Aorta (tissue), 5 donors: Measurements from ENCODE around the gene G6PC1. TPM values are rescaled to one million over a fixed set of nuclear protein-coding genes. Genes with fewer than 3 reads are reported as not detected.
"Not testable (repeated sequence)": the region's sequence is repeated elsewhere in the genome, so short reads cannot be mapped to it uniquely, and the experiment has no call there.

ENCODE experiments used
- ATAC-seq: fragments of 200-7000 bp; cut with Tn5 transposase; one replicate; pipeline ENCODE4 v1.9.1; 2022; ENCODE audit warnings: moderate library complexity; ENCODE audit not compliant: low FRiP score
- DNase-seq, 2 donors: peaks; one replicate each; pipeline ENCODE4 v3.0.0-alpha.2; 2020
- H3K27ac ChIP-seq, 2 donors: one replicate each; pipeline ENCODE4 v1.5.1; 2013; ENCODE audit warnings: low read length in 2 of 2, mild to moderate bottlenecking in 2 of 2, moderate library complexity in 2 of 2, control low read depth in 1 of 2, inconsistent platforms in 1 of 2, low read depth in 1 of 2
- H3K27me3 ChIP-seq, 2 donors: one replicate each; pipeline ENCODE4 v1.6.1; 2013; ENCODE audit warnings: control low read depth in 1 of 2, low read length in 1 of 2, mild to moderate bottlenecking in 1 of 2, moderate library complexity in 1 of 2; ENCODE audit not compliant: insufficient read depth in 2 of 2, control insufficient read depth in 1 of 2
- H3K36me3 ChIP-seq, 2 donors: one replicate each; pipeline ENCODE4 v1.6.1; 2013; ENCODE audit warnings: control low read depth in 1 of 2, low read length in 1 of 2, mild to moderate bottlenecking in 1 of 2; ENCODE audit not compliant: insufficient read depth in 2 of 2, control insufficient read depth in 1 of 2
- H3K4me1 ChIP-seq, 2 donors: one replicate each; pipeline ENCODE4 v1.6.1; 2013; ENCODE audit warnings: low read length in 2 of 2, control low read depth in 1 of 2, mild to moderate bottlenecking in 1 of 2, moderate library complexity in 1 of 2; ENCODE audit not compliant: insufficient read depth in 2 of 2, control insufficient read depth in 1 of 2
- H3K4me3 ChIP-seq, 2 donors: one replicate each; pipeline ENCODE4 v1.5.1; 2013; ENCODE audit warnings: low read length in 2 of 2, control low read depth in 1 of 2, mild to moderate bottlenecking in 1 of 2
- H3K9me3 ChIP-seq: one replicate; pipeline ENCODE4 v1.6.1; 2013; ENCODE audit warnings: mild to moderate bottlenecking, low read length; ENCODE audit not compliant: control insufficient read depth
- WGBS, 2 donors: extraction: QIAGEN DNeasy Blood & Tissue Kit; methylation state at CpG; one replicate each; pipeline ENCODE4 v1.1.7; 2013; 5-methylcytosine and 5-hydroxymethylcytosine counted together
- intact Hi-C, 2 donors: fragments of 100-400 bp; cut with DNase I; formaldehyde crosslinking; loops; one replicate each; pipeline versions ENCODE4 v1.14.2 to v1.15.0; 2022
- polyA plus RNA-seq, 2 donors: library from polyadenylated mRNA; stranded (reverse); fragments of 200-250 nt; gene quantifications; one replicate each; pipeline ENCODE4 v1.2.3, GENCODE V29; 2013
- total RNA-seq, 2 donors: library from RNA; stranded (reverse); fragmentation: NEBNext Ultra II Directional; extraction: Animal tissue kit (Norgen Biotek cat#: 25700); gene quantifications; one replicate each; pipeline ENCODE4 v1.2.1, GENCODE V29; 2021
- donor health status: healthy with polysubstance abuse.
- donor health status: Bipolar disorder and iron deficiency.
- donor health status: DM: no; HTN: no; CAD: no.
- donor health status: DM: no; HTN: no; CAD: no.
- donor health status: DM: yes; HTN: yes; CAD: no.

The G6PC1 gene
- total and polyA plus RNA-seq, 4 donors = 3.0 TPM; not detected in 3

GRCh38 chr17:42919522-42920077 lies 19.0 kb downstream of the G6PC1 start:
- WGBS, 2 donors = 92 to 95% methylated on average over 10 of the region's 10 CpGs
- intact Hi-C loops, H3K27ac ChIP-seq, H3K4me1 ChIP-seq, ATAC-seq, H3K36me3 ChIP-seq, DNase-seq, H3K9me3 ChIP-seq, H3K27me3 ChIP-seq, H3K4me3 ChIP-seq: not testable (repeated sequence)

GRCh38 chr17:42920106-42920900 lies 19.7 kb downstream of the G6PC1 start:
- Histone ChIP-seq H3K9me3 (no peaks in the 10 kb centered on the region), H3K27me3 (no peaks in the 10 kb centered on the region), H3K27ac (no peak overlapping the region), H3K4me1 (peaks cover 3% of the 10 kb centered on the region in 2 donors), H3K36me3 (no peaks in the 10 kb centered on the region), H3K4me3 (no peak overlapping the region)
- intact Hi-C loops = no loop called here
- WGBS, 2 donors = 90% methylated on average over 10 of the region's 10 CpGs
- ATAC-seq = no peak
- no peak for DNase-seq

DNA sequence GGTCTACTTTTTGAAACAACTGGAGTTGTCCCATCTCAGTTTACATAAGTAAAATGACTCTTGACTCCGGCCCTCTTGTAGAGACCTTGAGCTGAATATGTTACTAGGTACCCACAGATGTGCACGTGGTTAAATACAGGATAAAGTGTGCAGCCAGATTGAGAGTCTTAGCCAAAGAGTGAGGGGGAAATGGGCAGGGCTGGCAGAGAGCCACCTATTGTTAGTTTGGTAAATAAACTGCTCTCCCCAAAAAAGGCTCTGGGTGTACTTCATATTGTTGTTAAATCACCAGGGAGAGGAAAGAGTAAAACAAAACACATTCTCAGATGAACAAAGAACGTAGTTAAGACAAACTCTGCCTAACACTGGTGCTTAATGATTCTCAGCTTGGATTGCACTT lies 20.3 kb downstream of the G6PC1 start:
- 44 to 48% methylated on average over 3 of the region's 3 CpGs for WGBS, 2 donors
- Histone ChIP-seq H3K4me3 (no peak overlapping the region), H3K36me3 (no peaks in the 10 kb centered on the region), H3K9me3 (no peaks in the 10 kb centered on the region), H3K4me1 (peaks cover 3% of the 10 kb centered on the region in 2 donors), H3K27me3 (no peaks in the 10 kb centered on the region), H3K27ac (no peak overlapping the region)
- ATAC-seq = no peak
- no peak for DNase-seq
- intact Hi-C loops = no loop called here

DNA sequence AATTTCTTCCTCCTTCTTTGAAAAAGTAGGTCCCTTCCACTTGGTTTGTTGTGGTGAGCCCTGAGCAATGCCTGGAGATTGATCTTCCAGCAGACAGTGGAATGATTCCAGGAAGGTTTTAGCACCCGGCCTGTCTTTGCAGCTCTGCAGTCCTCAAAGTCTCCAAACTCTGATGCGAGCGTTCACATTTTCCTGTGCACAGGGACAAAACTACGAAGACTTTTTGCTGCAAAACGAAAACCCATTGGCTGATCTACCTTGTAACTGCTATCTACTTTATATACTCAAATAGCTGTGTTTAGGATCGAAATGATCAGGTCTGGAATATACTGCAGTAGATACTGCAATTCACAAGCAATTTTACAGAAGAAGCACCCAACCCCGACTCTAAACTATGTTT lies 21.7 kb downstream of the G6PC1 start:
- H3K27me3 ChIP-seq = no peaks in the 10 kb centered on the region
- H3K4me1 ChIP-seq = peaks cover 3% of the 10 kb centered on the region in 2 donors
- intact Hi-C loops = no loop called here
- WGBS, 2 donors = 10 to 11% methylated on average over 7 of the region's 7 CpGs
- H3K9me3 ChIP-seq = no peaks in the 10 kb centered on the region
- H3K27ac ChIP-seq = no peak overlapping the region
- ATAC-seq (no peak), DNase-seq (no peak)
- H3K36me3 ChIP-seq = no peaks in the 10 kb centered on the region
- no peak overlapping the region for H3K4me3 ChIP-seq

GRCh38 chr17:42923472-42923871 lies 22.9 kb downstream of the G6PC1 start:
- H3K36me3 ChIP-seq, DNase-seq, intact Hi-C loops, H3K27ac ChIP-seq, H3K27me3 ChIP-seq, H3K4me3 ChIP-seq, ATAC-seq, H3K4me1 ChIP-seq, H3K9me3 ChIP-seq: not testable (repeated sequence)
- WGBS, 2 donors = 88 to 90% methylated on average over 7 of the region's 7 CpGs

GRCh38 chr17:42924891-42925290 lies 24.3 kb downstream of the G6PC1 start:
- ATAC-seq = no peak
- H3K4me1 ChIP-seq = peaks cover 2 to 3% of the 10 kb centered on the region in 2 donors
- intact Hi-C loops = no loop called here

DNA sequence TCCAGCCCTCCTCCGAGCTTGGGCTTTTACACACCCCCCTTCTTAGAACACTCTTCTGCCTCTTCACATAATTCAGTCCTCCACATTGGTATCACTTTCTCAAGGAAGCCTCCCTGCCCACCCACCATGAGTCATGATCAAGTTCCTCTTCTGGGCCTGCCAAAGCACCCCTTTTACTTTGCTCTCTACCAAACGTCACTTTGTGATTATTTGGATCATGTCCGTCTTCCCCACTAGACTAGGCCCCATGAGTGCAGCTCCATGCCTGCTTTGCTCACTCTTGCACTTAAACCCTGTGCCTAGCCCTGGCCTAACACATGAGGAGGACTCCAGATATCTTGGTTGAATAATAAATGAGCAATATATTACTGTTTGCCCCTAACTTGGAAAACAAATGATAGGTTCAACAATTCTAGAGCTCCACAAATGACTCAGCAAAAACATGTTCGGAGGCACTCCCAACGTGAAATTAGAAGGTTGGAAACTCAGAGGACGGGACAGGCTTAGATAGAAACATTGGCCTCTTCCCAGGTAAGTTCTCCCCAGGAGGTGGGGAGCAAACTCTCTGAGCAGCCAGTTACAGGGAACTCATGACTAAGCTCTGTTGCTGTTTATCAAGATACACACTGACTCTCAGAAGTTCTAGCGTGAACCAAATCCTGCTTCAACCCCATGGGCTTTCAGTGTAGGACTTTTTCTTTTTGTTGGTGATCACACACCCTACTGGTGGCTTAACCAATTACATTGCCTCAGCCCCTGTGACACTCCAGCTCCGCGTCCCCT lies 28.3 kb downstream of the G6PC1 start:
- H3K4me3 ChIP-seq = no peak overlapping the region
- WGBS, 2 donors = 18 to 23% methylated on average over 9 of the region's 9 CpGs

More at GRCh38 chr17:42924891-42925290, 24.3 kb downstream of the G6PC1 start:
- H3K9me3 ChIP-seq = no peaks in the 10 kb centered on the region
- no peak overlapping the region for H3K4me3 ChIP-seq
- WGBS, 2 donors = 81 to 88% methylated on average over 5 of the region's 5 CpGs
- no peaks in the 10 kb centered on the region for H3K36me3 ChIP-seq
- no peak overlapping the region for H3K27ac ChIP-seq
- H3K27me3 ChIP-seq = no peaks in the 10 kb centered on the region
- DNase-seq = no peak

GRCh38 chr17:42929497-42929844 lies 28.9 kb downstream of the G6PC1 start:
- Histone ChIP-seq H3K4me1 (no peaks in the 10 kb centered on the region), H3K27me3 (no peaks in the 10 kb centered on the region), H3K9me3 (no peaks in the 10 kb centered on the region), H3K27ac (no peak overlapping the region), H3K4me3 (no peak overlapping the region), H3K36me3 (no peaks in the 10 kb centered on the region)
- intact Hi-C loops = loop anchor here in 1 of 2 donors (2.0 kb wide), 1 partner anchor 87 kb away; no protein-coding TSS in a partner anchor
- no peak for ATAC-seq
- no peak for DNase-seq
- 71 to 83% methylated on average over 1 of the region's 1 CpG for WGBS, 2 donors

More for the DNA sequence above, 28.3 kb downstream of the G6PC1 start:
- no peaks in the 10 kb centered on the region for H3K27me3 ChIP-seq
- H3K36me3 ChIP-seq = no peaks in the 10 kb centered on the region
- DNase-seq (peak in 1 of 2 donors; percentile 59), ATAC-seq (peak; percentile 92)
- H3K27ac ChIP-seq = peak overlapping the region; percentile 0 to 58
- intact Hi-C loops = loop anchor here in 1 of 2 donors (2.0 kb wide), 1 partner anchor 86 kb away; no protein-coding TSS in a partner anchor
- H3K9me3 ChIP-seq = no peaks in the 10 kb centered on the region
- H3K4me1 ChIP-seq = no peaks in the 10 kb centered on the region
